ENCODE data around the gene OR5H1. TPM values are rescaled to one million over a fixed set of nuclear protein-coding genes. Genes with fewer than 3 reads are reported as not detected.

The OR5H1 gene
- total RNA-seq, 4 donors from 2014 or later, result not detected

DNA sequence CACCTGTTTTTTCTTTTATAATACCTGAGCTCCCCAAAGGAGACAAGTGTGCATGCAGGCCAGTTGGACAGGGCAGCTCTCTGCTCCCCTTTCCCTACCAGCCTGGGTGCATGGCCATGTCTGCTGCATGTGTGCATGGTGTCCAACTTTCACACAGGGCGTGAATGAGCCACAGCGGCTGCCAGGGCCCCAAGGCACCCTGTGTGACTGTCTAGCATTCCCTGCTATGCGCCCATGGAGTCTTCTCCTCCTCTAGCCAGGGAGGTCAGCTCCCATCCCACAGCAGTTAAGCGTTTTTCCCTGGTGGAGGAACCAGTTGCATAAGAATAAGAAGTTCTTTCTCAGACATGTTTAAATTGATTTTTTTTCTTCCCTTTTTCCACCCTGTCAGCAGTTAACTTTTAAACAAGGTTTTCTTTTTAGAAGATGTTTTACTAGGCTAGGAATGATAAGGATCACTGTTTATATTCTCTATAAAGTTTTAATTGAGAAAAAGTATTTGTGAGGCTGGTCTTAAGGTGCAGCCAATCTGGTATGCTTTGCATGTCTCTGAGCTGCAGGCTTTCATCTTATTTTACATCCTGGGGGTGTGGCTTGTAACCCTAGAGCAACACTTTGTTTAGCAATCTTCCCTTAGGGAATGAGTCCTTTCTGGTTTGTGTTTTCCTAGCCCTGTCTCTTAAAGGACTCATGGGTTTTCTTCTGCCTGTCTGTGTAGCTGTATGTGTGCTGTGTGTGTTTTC, 20.5 kb upstream of the OR5H1 start:
- no peaks in the 10 kb centered on the region for H3K4me1 ChIP-seq
- WGBS, 2 donors (ENCODE audit: low coverage in 1 of 2), result 87% methylated on average over 4 of the region's 4 CpGs; no CpG with 5 or more reads in 1 of the 2 donors
- no peaks in the 10 kb centered on the region for H3K27me3 ChIP-seq
- no peak for ATAC-seq
- no peak overlapping the region for H3K4me3 ChIP-seq
- H3K27ac ChIP-seq, result no peak overlapping the region
- H3K9me3 ChIP-seq, result no peaks in the 10 kb centered on the region
- H3K36me3 ChIP-seq, result no peaks in the 10 kb centered on the region
- TF ChIP-seq POLR2A (IDR thresholded peaks at IDR 0.05) (no peak), CTCF (IDR thresholded peaks at IDR 0.05) (no peak), EP300 (IDR thresholded peaks at IDR 0.05) (no peak), POLR2AphosphoS5 (IDR thresholded peaks at IDR 0.05) (no peak)

- no peak for ATAC-seq
- TF ChIP-seq POLR2AphosphoS5 (IDR thresholded peaks at IDR 0.05) (no peak), POLR2A (IDR thresholded peaks at IDR 0.05) (no peak), EP300 (IDR thresholded peaks at IDR 0.05) (no peak), CTCF (IDR thresholded peaks at IDR 0.05) (no peak)
These were observed 20.0 kb upstream of the OR5H1 start for GRCh38 chr3:98110550-98110908.

DNA sequence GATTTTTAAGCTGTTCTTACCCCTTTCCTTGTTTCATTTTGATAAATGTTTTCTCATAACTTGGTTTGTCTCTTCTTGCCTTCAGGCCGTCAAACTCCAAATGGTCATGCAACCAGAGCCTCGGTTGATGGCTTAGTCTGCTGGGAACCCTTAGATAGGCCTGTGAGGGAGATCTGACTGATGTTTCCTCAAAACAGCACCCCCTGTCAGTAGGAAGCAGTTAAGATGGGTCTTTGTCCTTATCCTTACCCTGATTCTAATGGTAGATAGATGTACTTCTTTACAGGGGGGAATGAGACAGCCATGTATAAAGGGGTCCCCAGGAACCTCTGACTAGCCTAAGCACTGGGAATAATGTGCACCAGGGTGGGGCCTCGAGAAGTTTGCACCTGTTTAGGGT, 16.3 kb upstream of the OR5H1 start:
- ATAC-seq, result no peak
- H3K36me3 ChIP-seq, result no peaks in the 10 kb centered on the region
- H3K27me3 ChIP-seq, result no peaks in the 10 kb centered on the region
- H3K4me1 ChIP-seq, result no peaks in the 10 kb centered on the region
- 60 to 67% methylated on average over 1 to 3 of the region's 3 CpGs for WGBS, 2 donors (ENCODE audit: low coverage in 1 of 2)
- TF ChIP-seq POLR2A (IDR thresholded peaks at IDR 0.05) (no peak), EP300 (IDR thresholded peaks at IDR 0.05) (no peak), CTCF (IDR thresholded peaks at IDR 0.05) (no peak), POLR2AphosphoS5 (IDR thresholded peaks at IDR 0.05) (no peak)
- H3K4me3 ChIP-seq, result no peak overlapping the region
- H3K27ac ChIP-seq, result no peak overlapping the region
- H3K9me3 ChIP-seq, result no peaks in the 10 kb centered on the region

More at GRCh38 chr3:98110550-98110908, 20.0 kb upstream of the OR5H1 start:
- Histone ChIP-seq H3K9me3 (no peaks in the 10 kb centered on the region), H3K36me3 (no peaks in the 10 kb centered on the region), H3K27me3 (no peaks in the 10 kb centered on the region), H3K4me3 (no peak overlapping the region), H3K27ac (no peak overlapping the region), H3K4me1 (no peaks in the 10 kb centered on the region)

- no peaks in the 10 kb centered on the region for H3K9me3 ChIP-seq
- H3K36me3 ChIP-seq, result no peaks in the 10 kb centered on the region
- ATAC-seq, result no peak
These were observed 14.8 kb upstream of the OR5H1 start for GRCh38 chr3:98115717-98116116.

More at GRCh38 chr3:98115717-98116116, 14.8 kb upstream of the OR5H1 start:
- WGBS, 2 donors (ENCODE audit: low coverage in 1 of 2), result 86% methylated on average over 1 of the region's 1 CpG; no CpG with 5 or more reads in 1 of the 2 donors
- Histone ChIP-seq H3K27me3 (no peaks in the 10 kb centered on the region), H3K27ac (no peak overlapping the region), H3K4me3 (no peak overlapping the region), H3K4me1 (no peaks in the 10 kb centered on the region)
- TF ChIP-seq POLR2A (IDR thresholded peaks at IDR 0.05) (no peak), EP300 (IDR thresholded peaks at IDR 0.05) (no peak), CTCF (IDR thresholded peaks at IDR 0.05) (no peak), POLR2AphosphoS5 (IDR thresholded peaks at IDR 0.05) (no peak)
